Head of caudate nucleus (tissue), 42 donors: ENCODE measurements around the gene FGFBP3.

Experiments used
- DNase-seq, 42 donors: peaks; one replicate each; pipeline versions ENCODE4 v3.0.0 to v3.0.0-alpha.2; 2020 to 2021; ENCODE audit warnings: mixed read lengths in 7 of 42
- intact Hi-C: fragments of 100-400 bp; cut with DNase I; formaldehyde crosslinking; loops from one replicate; pipeline ENCODE4 v1.15.0; 2022

Gene FGFBP3

DNA sequence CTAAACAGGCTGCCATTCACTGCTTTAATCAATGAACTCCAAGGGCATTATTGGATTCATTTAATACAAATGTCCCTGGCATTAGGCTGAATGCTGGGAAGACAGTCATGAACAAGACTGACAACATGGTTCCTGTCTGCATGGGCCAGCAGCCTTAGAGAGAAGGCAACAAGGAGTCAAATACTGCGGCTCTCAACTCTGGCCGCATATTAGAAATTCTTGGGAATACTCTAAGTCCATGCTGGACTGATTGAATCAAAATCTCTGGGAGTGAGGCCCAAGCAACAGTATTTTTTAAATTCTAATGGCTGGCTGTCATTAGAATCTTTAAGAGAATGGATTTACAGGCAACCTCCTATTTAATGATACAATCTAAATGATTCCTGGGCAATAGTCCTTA, 34.1 kb downstream of the FGFBP3 start:
- intact Hi-C loops: no loop called here
- DNase-seq: no peak

DNA sequence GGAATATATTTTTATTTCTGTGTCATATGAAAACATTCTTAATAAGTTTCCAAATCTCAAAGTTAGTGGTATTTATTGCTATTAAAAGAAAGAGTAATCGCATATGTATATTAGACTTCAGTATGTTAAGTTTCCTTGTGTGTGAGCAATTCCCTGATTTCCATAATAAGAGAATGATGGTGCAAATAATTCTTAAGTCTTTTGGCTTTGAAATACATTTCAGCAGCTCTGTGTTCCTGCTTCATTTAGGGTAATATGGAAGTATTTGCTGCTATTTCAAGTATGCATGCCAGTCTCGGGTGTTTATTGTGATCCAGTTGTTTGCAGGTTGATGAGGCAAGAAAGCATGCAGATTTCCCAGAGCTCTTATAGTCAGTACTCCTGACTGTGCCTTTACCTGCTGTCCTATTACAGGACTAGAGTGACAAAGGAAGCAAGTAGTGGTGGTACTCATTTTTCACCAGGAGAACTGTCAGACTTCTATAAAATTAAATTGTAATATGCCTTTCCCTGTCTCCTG, 43.7 kb downstream of the FGFBP3 start:
- intact Hi-C loops: no loop called here
- no peak for DNase-seq

DNA sequence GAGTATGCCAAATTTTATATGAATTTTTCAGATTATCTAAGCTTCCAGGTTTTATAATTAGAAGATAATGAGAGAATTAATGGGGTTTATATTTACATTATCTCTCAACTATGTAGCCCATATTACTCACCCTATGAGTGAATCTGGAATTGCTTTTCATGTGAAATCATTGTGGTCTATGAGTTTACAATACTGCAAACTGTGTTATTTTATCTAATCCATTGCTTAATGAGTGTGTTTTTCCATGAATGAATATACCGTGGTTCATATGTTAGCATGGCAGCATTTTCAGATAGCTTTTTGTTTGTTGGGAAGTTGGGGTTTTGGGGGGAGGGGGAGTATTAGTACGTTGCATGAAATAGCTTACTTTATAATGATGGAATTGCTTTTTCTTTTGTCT, 44.5 kb downstream of the FGFBP3 start:
- no peak for DNase-seq
- intact Hi-C loops: no loop called here

- no peak for DNase-seq
- intact Hi-C loops: no loop called here
Observed at GRCh38 chr10:91864099-91864498, 45.2 kb downstream of the FGFBP3 start.

GRCh38 chr10:91860885-91861284, 48.4 kb downstream of the FGFBP3 start:
- no peak for DNase-seq
- intact Hi-C loops: no loop called here

- intact Hi-C loops: no loop called here
- no peak for DNase-seq
Observed at GRCh38 chr10:91856637-91857036, 52.6 kb downstream of the FGFBP3 start.
